ENCODE results near the gene PSMG3.

The PSMG3 gene

DNA sequence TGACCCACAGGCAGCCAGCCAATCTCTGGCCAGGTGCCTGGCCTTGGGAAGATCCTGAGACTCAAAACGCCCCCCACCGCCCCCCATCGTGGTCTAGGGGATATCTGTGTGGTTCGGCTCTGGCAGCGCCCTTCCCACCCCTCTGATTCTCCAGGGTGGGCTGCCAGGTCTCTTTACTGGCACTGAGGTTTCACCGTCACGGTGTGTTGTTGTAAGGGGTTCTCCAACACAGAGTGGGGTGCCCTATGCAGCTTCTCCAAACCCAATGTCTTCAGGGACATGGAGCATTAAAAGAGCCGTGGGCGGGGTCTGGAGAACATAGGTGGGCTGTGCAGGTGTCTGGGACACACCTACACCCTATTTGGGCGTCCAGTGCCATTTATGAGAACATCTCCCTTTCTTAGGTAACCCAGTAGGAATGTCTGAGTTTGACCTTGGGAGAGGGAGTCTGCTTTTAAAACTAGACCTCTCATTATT is 37.8 kb downstream of the PSMG3 start:
- Histone ChIP-seq H3K4me3 (ENCODE audit: low read depth, low read length) (no peak overlapping the region), H3K36me3 (peaks cover 5% of the 10 kb centered on the region; the same call in 1 of the 2 replicates), H3K9me3 (ENCODE audit: severe bottlenecking) (no peaks in the 10 kb centered on the region), H3K27ac (no peak overlapping the region), H3K27me3 (ENCODE audit: insufficient read depth, low read depth, severe bottlenecking) (no peaks in the 10 kb centered on the region)
- TF ChIP-seq, protein P1, sequence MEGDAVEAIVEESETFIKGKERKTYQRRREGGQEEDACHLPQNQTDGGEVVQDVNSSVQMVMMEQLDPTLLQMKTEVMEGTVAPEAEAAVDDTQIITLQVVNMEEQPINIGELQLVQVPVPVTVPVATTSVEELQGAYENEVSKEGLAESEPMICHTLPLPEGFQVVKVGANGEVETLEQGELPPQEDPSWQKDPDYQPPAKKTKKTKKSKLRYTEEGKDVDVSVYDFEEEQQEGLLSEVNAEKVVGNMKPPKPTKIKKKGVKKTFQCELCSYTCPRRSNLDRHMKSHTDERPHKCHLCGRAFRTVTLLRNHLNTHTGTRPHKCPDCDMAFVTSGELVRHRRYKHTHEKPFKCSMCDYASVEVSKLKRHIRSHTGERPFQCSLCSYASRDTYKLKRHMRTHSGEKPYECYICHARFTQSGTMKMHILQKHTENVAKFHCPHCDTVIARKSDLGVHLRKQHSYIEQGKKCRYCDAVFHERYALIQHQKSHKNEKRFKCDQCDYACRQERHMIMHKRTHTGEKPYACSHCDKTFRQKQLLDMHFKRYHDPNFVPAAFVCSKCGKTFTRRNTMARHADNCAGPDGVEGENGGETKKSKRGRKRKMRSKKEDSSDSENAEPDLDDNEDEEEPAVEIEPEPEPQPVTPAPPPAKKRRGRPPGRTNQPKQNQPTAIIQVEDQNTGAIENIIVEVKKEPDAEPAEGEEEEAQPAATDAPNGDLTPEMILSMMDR (IDR thresholded peaks at IDR 0.05; ENCODE audit: low read depth, low read length), result no peak
- no peak for DNase-seq

DNA sequence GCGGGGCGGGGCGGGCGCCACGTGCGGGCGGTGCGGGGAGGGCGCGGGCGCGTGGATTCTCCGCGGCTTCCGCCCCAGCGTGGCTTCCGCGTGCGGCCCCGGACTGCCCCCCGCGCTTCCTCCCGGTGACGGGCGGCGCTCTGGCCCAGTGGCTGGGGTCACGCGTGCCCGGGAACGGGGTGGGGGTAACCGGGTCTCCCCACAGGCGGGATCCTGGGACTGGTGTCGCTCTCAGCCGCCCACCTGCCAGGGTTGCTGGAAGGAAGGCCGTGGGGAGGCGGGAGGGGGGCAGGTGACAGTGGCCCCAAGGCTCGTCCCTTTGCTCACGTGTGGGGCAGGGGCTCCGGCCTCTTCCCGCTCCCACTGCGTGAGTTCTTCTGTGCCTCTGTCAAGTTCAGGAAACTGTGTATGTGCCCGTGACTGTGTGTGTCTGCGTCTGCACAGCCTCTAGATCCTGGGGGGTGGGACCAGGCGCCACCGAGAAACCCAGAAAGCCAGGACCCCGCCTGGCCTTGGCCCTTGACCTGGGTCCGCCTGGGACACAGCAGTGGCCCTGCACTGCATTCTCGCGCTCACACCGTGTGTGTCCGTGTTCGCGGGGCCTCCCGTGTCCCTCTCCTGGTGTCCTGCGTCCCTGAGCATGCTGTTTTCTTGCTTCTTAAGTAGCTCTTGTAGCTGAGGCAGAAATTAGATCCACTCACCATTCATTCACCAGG is 38.4 kb downstream of the PSMG3 start:
- TF ChIP-seq, protein P1 (IDR thresholded peaks at IDR 0.05; ENCODE audit: low read depth, low read length), result no peak
- no peak for DNase-seq
- Histone ChIP-seq H3K27me3 (ENCODE audit: insufficient read depth, low read depth, severe bottlenecking) (no peaks in the 10 kb centered on the region), H3K27ac (no peak overlapping the region), H3K9me3 (ENCODE audit: severe bottlenecking) (no peaks in the 10 kb centered on the region), H3K36me3 (peaks cover 5% of the 10 kb centered on the region; the same call in 1 of the 2 replicates), H3K4me3 (ENCODE audit: low read depth, low read length) (peak overlapping the region; percentile 13)

DNA sequence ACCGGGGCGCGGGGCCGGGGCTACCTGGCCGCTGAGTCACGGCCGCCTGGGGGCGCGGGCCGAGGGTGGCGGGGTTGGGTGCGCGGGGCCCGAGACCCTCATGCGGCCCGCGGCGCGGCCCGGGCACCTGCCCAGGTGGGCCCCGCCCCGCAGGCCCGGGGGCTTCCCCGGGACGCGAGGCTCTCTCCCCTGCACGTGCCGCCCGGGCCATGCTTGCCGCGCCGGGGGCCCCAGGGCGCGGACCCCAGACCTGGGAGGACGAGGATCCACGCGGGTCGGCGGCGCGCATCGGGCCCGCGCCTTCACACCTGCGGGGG is 38.9 kb downstream of the PSMG3 start:
- no peaks in the 10 kb centered on the region for H3K9me3 ChIP-seq (ENCODE audit: severe bottlenecking)
- no peak for DNase-seq
- no peak overlapping the region; the same call in 1 of the 2 replicates for H3K4me3 ChIP-seq (ENCODE audit: low read depth, low read length)
- H3K27ac ChIP-seq, result no peak overlapping the region
- H3K27me3 ChIP-seq (ENCODE audit: insufficient read depth, low read depth, severe bottlenecking), result no peaks in the 10 kb centered on the region
- TF ChIP-seq, protein P1 (IDR thresholded peaks at IDR 0.05; ENCODE audit: low read depth, low read length), result no peak
- H3K36me3 ChIP-seq, result peaks cover 5% of the 10 kb centered on the region; the same call in 1 of the 2 replicates

DNA sequence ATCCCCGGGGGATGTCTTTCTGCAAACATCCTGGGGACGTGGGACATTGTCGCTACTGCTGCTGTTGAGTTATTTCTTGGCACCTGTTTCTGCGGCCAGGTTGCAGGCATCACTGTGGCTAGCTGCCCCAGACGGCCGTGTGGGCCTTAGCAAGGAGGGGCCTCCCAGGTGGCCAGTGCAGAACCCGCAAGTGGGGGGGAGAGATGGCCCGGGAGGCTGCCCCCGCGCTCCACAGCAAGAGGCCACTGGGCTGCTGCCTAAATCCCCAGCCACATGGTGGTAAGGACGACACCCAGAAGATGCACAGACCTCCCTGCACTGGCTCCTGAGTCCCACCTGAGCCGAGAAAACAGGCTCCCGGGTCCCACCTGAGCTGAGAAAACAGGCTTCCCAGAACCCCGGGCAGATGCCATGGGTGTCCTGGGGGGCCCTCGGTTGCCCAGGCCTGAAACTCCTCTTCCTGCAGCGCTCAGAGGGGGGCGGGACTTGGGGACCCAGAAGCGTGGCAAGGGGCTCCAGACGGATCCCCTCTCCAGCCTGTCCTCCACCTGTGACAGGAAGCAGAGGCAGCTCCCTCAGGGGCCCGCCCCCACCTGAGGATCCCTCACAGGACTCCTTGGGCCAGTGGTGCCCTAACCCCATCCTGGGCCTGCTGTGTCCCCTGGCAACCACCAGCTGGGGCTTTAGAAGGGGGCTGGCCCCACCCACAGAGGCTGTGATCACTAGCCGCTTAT is 40.3 kb downstream of the PSMG3 start:
- no peak for DNase-seq
- Histone ChIP-seq H3K27me3 (ENCODE audit: insufficient read depth, low read depth, severe bottlenecking) (no peaks in the 10 kb centered on the region), H3K4me3 (ENCODE audit: low read depth, low read length) (peak overlapping the region; percentile 43), H3K9me3 (ENCODE audit: severe bottlenecking) (no peaks in the 10 kb centered on the region), H3K27ac (no peak overlapping the region), H3K36me3 (no peaks in the 10 kb centered on the region)
- TF ChIP-seq, protein P1 (IDR thresholded peaks at IDR 0.05; ENCODE audit: low read depth, low read length), result no peak

DNA sequence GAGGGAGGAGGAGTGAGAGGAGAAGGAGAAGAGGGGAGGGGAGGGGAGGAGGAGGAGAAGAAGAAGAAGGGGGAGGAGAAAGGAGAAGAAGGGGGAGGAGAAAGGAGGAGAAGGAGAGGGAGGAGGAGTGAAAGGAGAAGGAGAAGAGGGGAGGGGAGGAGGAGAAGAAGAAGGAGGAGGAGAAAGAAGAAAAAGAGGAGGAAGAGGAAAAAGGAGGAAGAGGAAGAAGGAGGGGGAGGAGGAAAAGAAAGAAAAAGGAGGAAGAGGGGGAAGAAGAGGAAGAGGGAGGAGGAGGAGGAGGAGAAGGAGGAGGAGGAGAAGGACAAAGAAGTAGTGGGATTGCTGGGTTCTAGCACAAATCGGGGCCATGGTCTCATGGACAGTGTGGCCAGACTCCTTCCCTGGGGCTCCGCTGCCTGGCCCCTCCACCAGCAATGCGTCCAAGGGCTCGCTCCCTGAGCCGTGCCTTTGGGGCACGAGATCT is 43.5 kb downstream of the PSMG3 start:
- H3K4me3 ChIP-seq (ENCODE audit: low read depth, low read length), result no peak overlapping the region
- no peaks in the 10 kb centered on the region for H3K36me3 ChIP-seq
- no peak overlapping the region for H3K27ac ChIP-seq
- H3K27me3 ChIP-seq (ENCODE audit: insufficient read depth, low read depth, severe bottlenecking), result no peaks in the 10 kb centered on the region
- TF ChIP-seq, protein P1 (IDR thresholded peaks at IDR 0.05; ENCODE audit: low read depth, low read length), result no peak
- no peaks in the 10 kb centered on the region for H3K9me3 ChIP-seq (ENCODE audit: severe bottlenecking)
- DNase-seq, result no peak

Measured in WERI-Rb-1 (cell line).